CD14-positive monocyte (primary cell): ENCODE data around the gene SPSB2. TPM values are rescaled to one million over a fixed set of nuclear protein-coding genes. Genes with fewer than 3 reads are reported as not detected.
"Not testable (repeated sequence)": the region's sequence is repeated elsewhere in the genome, so short reads cannot be mapped to it uniquely, and the experiment has no call there.

ENCODE experiments used
- DNase-seq, 3 donors: peaks; one replicate each; pipeline ENCODE4 v3.0.0-alpha.2; 2011 to 2022
- H2AFZ ChIP-seq: 2 replicates; pipeline ENCODE4 v1.6.0; 2012; ENCODE audit warnings: mild to moderate bottlenecking, low read depth, low read length, inconsistent platforms; ENCODE audit not compliant: insufficient read depth, poor library complexity, severe bottlenecking
- H3K27ac ChIP-seq, 2 donors: 1 replicate in 1 of 2; 2 replicates in 1 of 2; pipeline ENCODE4 v1.5.1; 2012 to 2013; ENCODE audit warnings: low read length in 2 of 2, control low read depth in 1 of 2, inconsistent platforms in 1 of 2, low read depth in 1 of 2, mild to moderate bottlenecking in 1 of 2
- H3K27me3 ChIP-seq, 2 donors: one replicate each; pipeline versions ENCODE4 v1.6.0 to v1.6.1; 2011 to 2013; ENCODE audit warnings: low read length in 2 of 2; ENCODE audit not compliant: control insufficient read depth in 2 of 2, insufficient read depth in 2 of 2
- H3K36me3 ChIP-seq, 2 donors: replicated peaks in 1 of 2; 1 replicate in 1 of 2; 2 replicates in 1 of 2; pipeline versions ENCODE4 v1.5.1 to v1.6.1; 2012 to 2013; ENCODE audit warnings: low read length in 2 of 2, control low read depth in 1 of 2, inconsistent platforms in 1 of 2, mild to moderate bottlenecking in 1 of 2; ENCODE audit not compliant: insufficient read depth in 2 of 2, control insufficient read depth in 1 of 2
- H3K4me1 ChIP-seq, 2 donors: 1 replicate in 1 of 2; 2 replicates in 1 of 2; pipeline versions ENCODE4 v1.5.1 to v1.6.1; 2012 to 2013; ENCODE audit warnings: low read length in 2 of 2, control low read depth in 1 of 2, inconsistent platforms in 1 of 2, mild to moderate bottlenecking in 1 of 2, moderate library complexity in 1 of 2; ENCODE audit not compliant: insufficient read depth in 2 of 2, control insufficient read depth in 1 of 2
- H3K4me2 ChIP-seq: replicated peaks from 2 replicates; pipeline ENCODE3; 2012; ENCODE audit warnings: low read length, moderate library complexity, mild to moderate bottlenecking; ENCODE audit not compliant: poor library complexity, severe bottlenecking; ENCODE audit errors: extremely low read depth
- H3K4me3 ChIP-seq, 3 experiments: fragments of 200-600 bp in 1 of 3; sonication (generic) in 1 of 3; replicated peaks in 1 of 3; 1 replicate in 2 of 3; 2 replicates in 1 of 3; pipeline ENCODE4 v1.5.1; 2011 to 2013; ENCODE audit warnings: low read length in 3 of 3, mild to moderate bottlenecking in 3 of 3, control low read depth in 2 of 3, low read depth in 2 of 3, inconsistent platforms in 1 of 3, moderate library complexity in 1 of 3
- H3K79me2 ChIP-seq: 2 replicates; pipeline ENCODE4 v1.6.0; 2012; ENCODE audit warnings: mild to moderate bottlenecking, control low read depth, inconsistent platforms, low read length, moderate library complexity; ENCODE audit not compliant: insufficient read depth
- H3K9ac ChIP-seq: 2 replicates; pipeline ENCODE4 v1.6.0; 2017; ENCODE audit warnings: low read length, mild to moderate bottlenecking; ENCODE audit not compliant: insufficient read depth, poor library complexity, severe bottlenecking
- H3K9me3 ChIP-seq, 2 donors: replicated peaks in 1 of 2; 1 replicate in 1 of 2; 2 replicates in 1 of 2; pipeline versions ENCODE4 v1.5.1 to v1.6.1; 2012 to 2013; ENCODE audit warnings: low read length in 2 of 2, control low read depth in 1 of 2; ENCODE audit not compliant: control insufficient read depth in 1 of 2, insufficient read depth in 1 of 2
- H4K20me1 ChIP-seq: 2 replicates; pipeline ENCODE4 v1.6.0; 2012; ENCODE audit warnings: mild to moderate bottlenecking, low read length, control low read depth, moderate library complexity; ENCODE audit not compliant: insufficient read depth
- H3K27ac Mint-ChIP-seq, 7 donors: one replicate each; pipeline ENCODE4 v1.8.0; 2020; ENCODE audit warnings: mild to moderate bottlenecking in 7 of 7, mixed read lengths in 7 of 7, moderate library complexity in 6 of 7, inconsistent platforms in 2 of 7
- H3K27me3 Mint-ChIP-seq, 3 donors: one replicate each; pipeline ENCODE4 v1.8.0; 2021 to 2022; ENCODE audit warnings: low read depth in 3 of 3, mild to moderate bottlenecking in 3 of 3, mixed read lengths in 3 of 3, moderate library complexity in 3 of 3, inconsistent platforms in 1 of 3
- H3K36me3 Mint-ChIP-seq, 2 donors: one replicate each; pipeline ENCODE4 v1.8.0; 2020; ENCODE audit warnings: mixed read lengths in 2 of 2, inconsistent platforms in 1 of 2, mild to moderate bottlenecking in 1 of 2
- H3K4me1 Mint-ChIP-seq: one replicate; pipeline ENCODE4 v1.8.0; 2020; ENCODE audit warnings: mild to moderate bottlenecking, mixed read lengths
- H3K4me3 Mint-ChIP-seq, 2 donors: one replicate each; pipeline ENCODE4 v1.8.0; 2020; ENCODE audit warnings: mild to moderate bottlenecking in 2 of 2, mixed read lengths in 2 of 2, moderate library complexity in 1 of 2
- H3K9me3 Mint-ChIP-seq, 7 donors: one replicate each; pipeline ENCODE4 v1.8.0; 2020 to 2022; ENCODE audit warnings: mixed read lengths in 7 of 7, mild to moderate bottlenecking in 6 of 7, moderate library complexity in 6 of 7, inconsistent platforms in 2 of 7
- CTCF ChIP-seq: fragments of 200-600 bp; IDR thresholded peaks from one replicate; pipeline ENCODE4 v1.8.0; 2022; ENCODE audit warnings: antibody characterized with exemption, mild to moderate bottlenecking
- WGBS: methylation state at CpG from one replicate; pipeline ENCODE4 v1.1.5; 2013; ENCODE audit warnings: missing lambda C conversion rate; ENCODE audit not compliant: insufficient coverage; 5-methylcytosine and 5-hydroxymethylcytosine counted together
- intact Hi-C, 2 donors: fragments of 100-400 bp; cut with micrococcal nuclease; formaldehyde crosslinking; loops; one replicate each; pipeline versions ENCODE4 v1.15.0 to v1.15.1; 2023
- polyA plus RNA-seq, 3 donors: library from polyadenylated mRNA; depleted of rRNA in 1 of 3; unstranded in 2 of 3; stranded (reverse) in 1 of 3; fragments of 300-500 nt in 2 of 3; fragments of >200 nt in 1 of 3; fragmentation: Illumina TruSeq in 2 of 3; gene quantifications; 1 replicate in 2 of 3; 2 replicates in 1 of 3; pipeline ENCODE4 v1.2.3, GENCODE V29; 2012 to 2021

SPSB2 gene
- polyA plus RNA-seq, 3 donors: 4.7 to 6.9 (median 6.6) TPM

GRCh38 chr12:6912164-6912935 lies 39.2 kb upstream of the SPSB2 start:
- no peak overlapping the region for H2AFZ ChIP-seq
- intact Hi-C loops: no loop called here
- no peaks in the 10 kb centered on the region for H4K20me1 ChIP-seq
- H3K27ac ChIP-seq: no peak overlapping the region
- H3K4me3 ChIP-seq: no peak overlapping the region
- peaks cover 17% of the 10 kb centered on the region for H3K4me1 Mint-ChIP-seq
- no peaks in the 10 kb centered on the region for H3K36me3 ChIP-seq
- H3K9ac ChIP-seq: no peak overlapping the region
- peaks cover 52 to 70% (median 55%) of the 10 kb centered on the region in 3 donors for H3K27me3 Mint-ChIP-seq
- TF ChIP-seq CTCF: no peak
- no peaks in the 10 kb centered on the region for H3K79me2 ChIP-seq
- 96% methylated on average over 13 of the region's 15 CpGs for WGBS
- peaks cover 0 to 9% (median 5%) of the 10 kb centered on the region in 7 donors for H3K9me3 Mint-ChIP-seq
- peak overlapping the region in 1 of 2 donors; percentile 95 for H3K4me3 Mint-ChIP-seq
- H3K4me2 ChIP-seq: no peak overlapping the region
- H3K36me3 Mint-ChIP-seq: peaks cover 3 to 18% of the 10 kb centered on the region in 2 donors
- DNase-seq: no peak
- H3K4me1 ChIP-seq: peaks cover 13 to 19% of the 10 kb centered on the region in 2 donors
- no peak overlapping the region for H3K27ac Mint-ChIP-seq
- peaks cover 23 to 58% of the 10 kb centered on the region in 2 donors for H3K27me3 ChIP-seq
- H3K9me3 ChIP-seq: peaks cover 0 to 10% of the 10 kb centered on the region in 2 donors

DNA sequence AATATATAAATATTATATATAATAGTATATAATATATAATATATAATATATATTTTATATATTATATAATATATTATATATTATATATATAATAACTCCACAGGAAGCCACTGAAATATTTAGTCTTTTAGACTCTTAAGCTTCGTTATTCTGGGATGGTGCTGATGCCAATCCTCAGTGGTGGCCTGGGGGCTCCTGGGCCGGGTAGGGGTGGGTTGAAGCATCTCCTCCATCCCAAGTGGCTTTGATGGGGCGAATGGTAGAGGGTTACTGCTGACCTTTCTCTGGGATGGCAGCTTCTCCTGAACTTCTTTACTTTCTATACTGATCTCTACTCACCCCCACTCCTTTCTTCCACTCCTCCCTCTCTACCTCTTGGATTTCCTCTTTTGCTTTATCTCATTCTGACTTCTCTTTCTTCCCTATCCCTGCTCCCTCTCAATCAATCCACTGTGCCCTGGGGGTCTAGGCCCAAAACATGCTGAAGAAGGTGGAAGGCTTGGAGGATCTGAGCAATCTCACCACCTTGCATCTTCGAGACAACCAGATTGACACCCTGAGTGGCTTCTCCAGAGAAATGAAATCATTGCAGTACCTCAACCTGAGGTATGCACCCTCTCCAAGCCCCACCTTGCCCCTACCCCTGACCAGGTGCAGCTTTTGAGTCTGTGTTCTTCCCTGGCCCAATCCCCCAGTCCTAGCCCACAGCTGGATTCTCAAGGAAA lies 36.5 kb upstream of the SPSB2 start:
- no peak for TF ChIP-seq CTCF
- peaks cover 3 to 12% of the 10 kb centered on the region in 2 donors for H3K36me3 Mint-ChIP-seq
- Histone ChIP-seq H3K27me3 (peaks cover 17 to 34% of the 10 kb centered on the region in 2 donors), H3K79me2 (no peaks in the 10 kb centered on the region), H3K9ac (no peak overlapping the region), H3K4me2 (no peak overlapping the region), H3K4me3 (no peak overlapping the region), H4K20me1 (no peaks in the 10 kb centered on the region), H3K36me3 (peaks cover 0 to 9% of the 10 kb centered on the region in 2 donors), H3K27ac (no peak overlapping the region), H3K9me3 (no peaks in the 10 kb centered on the region), H2AFZ (no peak overlapping the region), H3K4me1 (peaks cover 14 to 15% of the 10 kb centered on the region in 2 donors)
- no peak overlapping the region for H3K4me3 Mint-ChIP-seq
- H3K4me1 Mint-ChIP-seq: peaks cover 7% of the 10 kb centered on the region
- H3K27ac Mint-ChIP-seq: no peak overlapping the region
- H3K27me3 Mint-ChIP-seq: peaks cover 27 to 43% (median 34%) of the 10 kb centered on the region in 3 donors
- intact Hi-C loops: loop anchor here (5.0 to 10.0 kb wide), 2 partner anchors 37 to 55 kb away; partner anchors contain the start of genes CDCA3 (in 1 of the 2), SPSB2 (in 1 of the 2) and USP5 (in 1 of the 2)
- 100% methylated on average over 1 of the region's 4 CpGs for WGBS
- peaks cover 0 to 7% (median 0%) of the 10 kb centered on the region in 7 donors for H3K9me3 Mint-ChIP-seq
- DNase-seq: no peak

- H3K4me3 ChIP-seq, H3K36me3 ChIP-seq, H2AFZ ChIP-seq, H4K20me1 ChIP-seq, H3K4me3 Mint-ChIP-seq, H3K4me2 ChIP-seq, H3K9me3 Mint-ChIP-seq, H3K9me3 ChIP-seq, H3K36me3 Mint-ChIP-seq, DNase-seq, H3K27ac ChIP-seq, H3K4me1 Mint-ChIP-seq, H3K9ac ChIP-seq, H3K79me2 ChIP-seq: not testable (repeated sequence)
- Histone ChIP-seq H3K4me1 (peaks cover 12 to 13% of the 10 kb centered on the region in 2 donors), H3K27me3 (peaks cover 9 to 21% of the 10 kb centered on the region in 2 donors)
- WGBS: no CpG with 5 or more reads among the region's 11 CpGs
- Mint-ChIP-seq H3K27me3 (peaks cover 15 to 28% (median 19%) of the 10 kb centered on the region in 3 donors), H3K27ac (peak overlapping the region in 1 of 7 donors; percentile 20)
- intact Hi-C loops: loop anchor here (5.0 to 10.0 kb wide), 2 partner anchors 36 to 53 kb away; partner anchors contain the start of genes CDCA3 (in 1 of the 2), SPSB2 (in 1 of the 2) and USP5 (in 1 of the 2)
Measured at GRCh38 chr12:6908141-6908540, 35.0 kb upstream of the SPSB2 start.
